Stomach (tissue), 4 donors: Measurements from ENCODE around the gene NTM.

Source experiments
- POLR2AphosphoS5 ChIP-seq, 3 donors: sonication (generic); formaldehyde crosslinking; IDR thresholded peaks; one replicate each; pipeline ENCODE4 v1.6.1; 2016; ENCODE audit warnings: antibody characterized with exemption in 3 of 3
- TF ChIP-seq, protein P1 (sequence below), 7 experiments: fragments of 450-650 bp in 4 of 7; fragments of 200-600 bp in 3 of 7; sonication (generic) in 3 of 7; IDR thresholded peaks; one replicate each; pipeline ENCODE4 v1.5.1; 2016 to 2019; ENCODE audit warnings: antibody characterized with exemption in 7 of 7, control low read depth in 2 of 7, mild to moderate bottlenecking in 1 of 7

DNA sequence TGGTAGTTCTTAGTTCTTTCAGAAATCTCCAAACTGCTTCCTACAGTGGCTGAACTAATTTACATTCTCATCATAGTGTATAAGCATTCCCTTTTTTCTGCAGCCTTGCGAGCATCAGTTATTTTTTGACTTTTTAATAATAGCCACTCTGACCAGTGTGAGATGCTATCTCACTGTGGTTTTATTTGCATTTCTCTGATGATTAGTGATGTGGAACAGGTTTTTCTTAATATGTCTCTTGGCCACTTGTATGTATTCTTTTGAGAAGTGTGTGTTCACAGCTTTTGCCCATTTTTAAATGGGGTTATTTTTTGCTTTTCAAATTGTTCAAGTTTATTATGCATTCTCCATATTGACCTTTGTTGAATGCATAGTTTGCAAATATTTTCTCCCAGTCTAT lies 459.3 kb downstream of the NTM start:
- TF ChIP-seq, protein P1, sequence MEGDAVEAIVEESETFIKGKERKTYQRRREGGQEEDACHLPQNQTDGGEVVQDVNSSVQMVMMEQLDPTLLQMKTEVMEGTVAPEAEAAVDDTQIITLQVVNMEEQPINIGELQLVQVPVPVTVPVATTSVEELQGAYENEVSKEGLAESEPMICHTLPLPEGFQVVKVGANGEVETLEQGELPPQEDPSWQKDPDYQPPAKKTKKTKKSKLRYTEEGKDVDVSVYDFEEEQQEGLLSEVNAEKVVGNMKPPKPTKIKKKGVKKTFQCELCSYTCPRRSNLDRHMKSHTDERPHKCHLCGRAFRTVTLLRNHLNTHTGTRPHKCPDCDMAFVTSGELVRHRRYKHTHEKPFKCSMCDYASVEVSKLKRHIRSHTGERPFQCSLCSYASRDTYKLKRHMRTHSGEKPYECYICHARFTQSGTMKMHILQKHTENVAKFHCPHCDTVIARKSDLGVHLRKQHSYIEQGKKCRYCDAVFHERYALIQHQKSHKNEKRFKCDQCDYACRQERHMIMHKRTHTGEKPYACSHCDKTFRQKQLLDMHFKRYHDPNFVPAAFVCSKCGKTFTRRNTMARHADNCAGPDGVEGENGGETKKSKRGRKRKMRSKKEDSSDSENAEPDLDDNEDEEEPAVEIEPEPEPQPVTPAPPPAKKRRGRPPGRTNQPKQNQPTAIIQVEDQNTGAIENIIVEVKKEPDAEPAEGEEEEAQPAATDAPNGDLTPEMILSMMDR (IDR thresholded peaks at IDR 0.05): no peak
- no peak for TF ChIP-seq POLR2AphosphoS5 (IDR thresholded peaks at IDR 0.05)
